GM21529 (cell line): ENCODE results near the gene NPHS1.
"Not testable (repeated sequence)": the region's sequence is repeated elsewhere in the genome, so short reads cannot be mapped to it uniquely, and the experiment has no call there.

Source experiments
- ATAC-seq: cut with Tn5 transposase; IDR thresholded peaks from one replicate; pipeline ENCODE4 v1.9.1; 2021; ENCODE audit not compliant: unreplicated experiment

The NPHS1 gene

DNA sequence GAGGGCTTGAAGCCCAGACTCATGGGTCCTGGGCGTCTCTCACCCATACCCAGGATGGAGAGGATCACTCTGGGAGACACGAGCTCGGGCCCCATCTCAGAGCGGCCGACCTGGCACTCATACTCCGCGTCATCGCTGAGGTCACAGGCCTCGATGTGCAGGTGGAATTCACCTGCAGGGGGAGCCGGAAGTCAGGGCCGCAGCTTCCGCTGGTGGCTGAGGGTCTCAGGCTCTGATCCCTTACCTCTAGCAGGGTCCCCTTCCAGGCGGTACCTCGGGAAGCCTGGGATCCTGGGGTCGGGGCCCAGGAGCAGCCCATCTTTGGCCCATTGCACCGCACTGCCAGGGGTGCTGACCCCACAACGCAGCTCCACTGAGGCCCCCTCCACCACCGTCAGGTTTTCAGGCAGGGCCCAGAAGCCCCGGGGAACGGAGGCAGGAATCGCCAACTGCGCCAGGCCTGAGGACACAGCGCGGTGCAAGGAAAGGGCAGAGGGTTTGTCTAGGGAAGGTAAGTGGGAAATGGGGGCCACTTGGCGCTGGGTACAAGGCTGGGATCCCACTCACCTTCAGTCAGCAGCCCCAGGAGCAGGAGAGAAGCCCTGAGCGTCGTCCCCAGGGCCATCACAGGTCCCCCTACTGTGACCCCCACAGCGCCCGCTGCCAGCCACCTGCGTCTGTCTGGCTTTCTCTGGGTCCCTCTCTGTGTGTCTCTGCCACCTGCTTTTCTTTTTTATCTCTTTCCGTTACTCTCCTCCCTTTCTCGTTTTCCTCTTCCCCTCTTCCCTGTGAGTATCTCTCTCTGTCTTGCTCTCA is 883 bp downstream of the NPHS1 start:
- no peak for ATAC-seq

DNA sequence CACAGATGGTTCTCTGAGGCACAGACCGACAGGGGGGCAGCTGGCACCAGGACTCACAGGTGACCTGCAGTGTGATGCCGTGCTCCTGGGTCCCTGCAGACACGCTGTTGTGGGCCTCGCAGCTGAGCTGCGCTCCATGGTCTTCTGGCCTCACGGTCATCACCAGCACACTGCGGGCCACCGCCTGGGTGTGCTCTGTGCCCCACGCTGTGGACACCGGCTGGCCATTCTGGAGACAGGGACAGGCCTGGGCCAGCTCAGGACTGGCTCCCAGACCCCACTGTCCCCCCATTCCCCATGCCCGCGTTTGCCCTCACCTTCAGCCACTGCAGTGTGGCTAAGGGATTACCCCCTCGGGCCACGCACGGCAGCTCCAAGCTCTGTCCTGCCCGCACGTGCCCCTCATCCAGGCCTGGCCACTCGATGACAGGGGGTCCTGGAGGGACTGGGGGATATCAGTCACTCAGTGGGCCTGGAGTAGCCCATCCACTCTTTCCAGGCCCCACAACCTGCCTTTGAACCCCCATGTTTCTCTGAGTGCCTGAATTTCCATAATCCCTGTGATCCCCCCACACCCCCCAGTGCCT is 3.3 kb downstream of the NPHS1 start:
- no peak for ATAC-seq

DNA sequence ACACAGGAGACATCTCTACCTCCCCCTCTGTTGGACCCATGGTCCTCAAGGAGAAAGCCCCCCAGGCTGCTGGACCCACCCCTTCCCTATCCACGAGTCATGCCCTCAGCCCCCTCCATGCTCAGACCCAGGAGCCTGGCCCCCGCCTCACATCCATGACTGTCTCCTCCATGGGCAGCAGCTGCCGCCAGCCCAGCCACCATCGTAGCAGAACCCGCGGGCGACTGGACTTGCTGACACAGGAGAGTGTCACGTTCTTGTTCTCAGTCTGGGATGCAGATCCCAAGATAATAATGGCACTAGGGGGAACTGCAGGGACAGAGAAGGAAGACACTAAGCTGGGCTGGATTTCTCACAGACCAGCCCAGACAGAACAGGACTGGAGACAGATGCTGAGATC is 3.8 kb downstream of the NPHS1 start:
- ATAC-seq: no peak

DNA sequence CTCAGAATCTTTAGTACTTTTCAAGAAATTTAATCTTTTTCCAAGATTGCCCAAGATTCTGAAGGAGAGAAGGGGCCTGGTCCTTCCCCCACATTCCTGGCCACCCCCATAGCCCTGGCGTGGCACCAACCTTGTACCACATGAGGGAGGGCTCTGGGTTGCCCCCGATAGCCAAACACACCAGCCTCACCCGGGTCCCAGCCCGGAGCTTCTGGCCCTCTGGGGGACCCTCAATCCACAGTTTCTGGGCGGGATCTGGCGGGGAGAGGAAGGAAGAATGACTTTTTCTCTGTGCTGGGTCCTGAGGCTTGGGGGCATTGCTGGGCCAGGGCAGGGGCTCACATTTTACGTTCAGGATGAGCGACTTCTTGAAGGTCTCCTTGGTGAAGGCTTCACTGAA is 4.4 kb downstream of the NPHS1 start:
- no peak for ATAC-seq

DNA sequence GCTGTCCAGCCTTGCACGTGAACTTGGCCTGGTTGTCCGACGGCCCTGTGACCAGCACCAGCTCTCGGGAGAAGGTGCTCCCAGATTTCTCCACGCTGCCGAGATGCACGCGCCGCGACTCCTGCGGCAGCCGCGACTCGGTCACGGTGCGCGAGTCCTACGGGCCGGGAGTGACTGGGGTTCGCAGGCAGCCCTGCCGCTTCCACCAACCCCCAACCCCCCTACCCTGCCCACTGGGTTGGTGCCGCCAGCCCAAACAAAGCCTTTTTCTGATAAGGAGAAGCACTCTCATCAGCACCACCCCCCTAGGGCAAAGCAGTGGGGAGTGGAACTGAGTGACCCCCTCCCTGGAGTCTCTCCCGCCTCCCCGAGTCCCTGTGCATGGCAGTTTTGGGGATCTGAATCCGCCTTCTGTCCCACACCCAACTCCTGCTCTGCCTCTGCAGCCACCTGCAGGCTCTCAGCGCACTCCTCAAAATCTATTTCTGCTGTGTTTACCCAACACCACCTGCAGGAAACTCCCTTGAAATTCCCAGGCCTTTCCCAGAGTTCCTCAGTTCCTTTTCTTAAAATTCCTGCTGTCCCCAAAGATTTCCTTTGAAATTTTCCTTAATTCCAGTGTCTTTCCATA is 6.2 kb downstream of the NPHS1 start:
- ATAC-seq: no peak

DNA sequence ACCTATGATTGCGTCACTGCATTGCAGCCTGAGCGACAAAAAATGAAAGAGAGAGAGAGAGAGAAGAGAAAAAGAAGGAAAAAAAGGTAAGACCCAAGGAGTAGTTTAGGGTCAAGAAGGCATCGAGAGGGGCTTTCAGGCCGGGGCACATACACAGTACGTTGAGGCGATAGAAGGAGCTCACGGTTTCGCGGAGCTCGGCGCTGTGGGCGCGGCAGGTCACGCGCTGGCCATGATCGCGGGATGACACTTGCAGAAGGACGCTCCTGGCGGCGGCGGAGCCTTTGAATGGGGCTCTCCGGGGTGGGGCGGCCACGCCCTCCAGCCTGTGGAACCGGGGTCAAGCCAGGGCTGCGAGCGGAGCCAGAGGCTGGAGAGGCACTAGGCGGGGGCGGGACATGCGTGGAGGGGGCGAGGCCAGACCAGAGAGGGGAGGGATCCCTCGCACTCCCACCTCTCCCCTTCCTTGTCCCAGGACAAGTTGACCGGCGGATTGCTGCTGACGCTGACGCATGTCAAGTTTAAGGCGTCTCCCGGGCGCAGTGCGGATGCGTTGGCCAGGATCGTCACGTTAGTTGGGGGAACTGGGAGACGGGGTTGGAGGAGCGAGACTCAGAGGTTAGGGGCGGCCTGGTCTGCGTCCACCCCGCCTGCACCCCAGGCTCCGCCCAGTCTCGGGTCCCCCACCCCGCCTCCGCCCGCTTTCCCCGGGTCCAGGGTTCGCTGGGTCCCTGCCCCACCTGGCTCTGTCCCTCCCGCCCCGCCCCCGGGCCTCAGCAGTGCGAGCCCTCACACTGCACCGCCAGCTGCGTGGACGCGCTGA is 6.9 kb downstream of the NPHS1 start:
- ATAC-seq: no peak

DNA sequence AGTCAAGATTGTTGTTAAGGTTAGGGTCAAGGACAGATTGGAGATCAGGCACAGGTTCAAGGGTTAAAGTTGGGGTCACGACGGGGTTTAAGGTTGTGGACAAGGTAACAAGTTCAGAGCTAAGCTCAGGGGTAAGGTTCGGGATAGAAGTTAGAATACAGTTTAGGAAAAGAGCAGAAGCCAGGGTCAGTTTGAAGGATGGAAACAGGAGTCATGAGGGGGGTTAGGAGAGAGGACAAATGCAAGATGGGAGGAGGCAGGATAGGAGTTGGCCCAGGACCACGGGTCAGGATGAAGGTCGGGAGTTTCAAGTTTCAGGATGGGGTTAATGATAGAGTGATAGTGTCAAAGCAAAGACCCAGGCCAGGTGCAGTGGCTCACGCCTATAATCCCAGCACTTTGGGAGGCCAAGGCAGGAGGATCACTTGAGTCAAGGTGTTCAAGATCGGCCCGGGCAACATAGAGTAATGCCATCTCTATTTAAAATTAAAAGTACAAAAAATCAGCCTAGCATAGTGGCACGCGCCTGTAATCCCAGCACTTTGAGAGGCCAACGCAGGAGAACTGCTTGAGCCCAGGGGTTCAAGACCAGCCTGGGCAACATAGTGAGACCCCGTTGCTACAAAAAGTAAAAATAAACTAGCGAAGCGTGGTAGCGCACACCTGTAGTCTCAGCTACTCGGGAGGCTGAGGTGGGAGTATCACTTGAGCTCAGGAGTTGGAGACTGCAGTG is 7.7 kb downstream of the NPHS1 start:
- no peak for ATAC-seq

DNA sequence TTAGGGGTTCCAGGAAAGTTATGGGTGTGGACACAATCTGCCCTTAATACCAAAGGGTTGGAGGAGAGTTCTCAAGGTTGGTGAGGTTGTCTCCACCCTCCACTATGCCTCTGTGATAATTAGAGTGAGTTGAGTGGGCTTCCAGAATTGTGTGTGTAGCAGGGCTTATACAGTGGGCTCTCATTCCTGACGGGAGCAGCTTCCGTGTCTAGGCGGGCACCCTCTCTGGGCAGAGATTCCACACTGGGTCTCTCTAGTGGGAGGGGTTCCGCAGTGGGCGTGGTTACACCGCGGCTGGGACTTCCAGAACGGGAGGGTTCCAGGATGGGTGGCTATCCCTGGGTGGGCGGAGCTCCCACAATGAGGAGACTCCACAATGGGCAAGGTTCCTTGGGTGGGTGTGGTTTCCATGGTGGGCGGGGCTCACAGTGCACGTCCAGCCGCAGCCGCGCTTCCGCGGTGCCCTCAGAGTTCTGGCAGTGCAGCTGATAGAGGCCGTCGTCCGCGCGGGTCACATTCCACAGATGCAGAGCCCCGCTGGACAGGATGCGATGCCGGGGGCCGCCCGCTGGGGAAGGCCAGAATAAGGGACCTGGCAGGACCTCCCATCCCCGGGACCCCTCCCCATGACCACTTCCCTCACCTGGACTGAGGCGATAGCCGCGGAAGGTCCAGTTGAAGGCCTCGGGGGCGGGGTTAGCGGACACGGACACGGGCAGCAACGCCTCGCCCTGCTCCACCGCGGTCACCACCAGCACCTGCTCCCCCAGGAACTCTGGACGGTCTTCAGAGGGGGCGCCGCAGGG is 8.4 kb downstream of the NPHS1 start:
- no peak for ATAC-seq

DNA sequence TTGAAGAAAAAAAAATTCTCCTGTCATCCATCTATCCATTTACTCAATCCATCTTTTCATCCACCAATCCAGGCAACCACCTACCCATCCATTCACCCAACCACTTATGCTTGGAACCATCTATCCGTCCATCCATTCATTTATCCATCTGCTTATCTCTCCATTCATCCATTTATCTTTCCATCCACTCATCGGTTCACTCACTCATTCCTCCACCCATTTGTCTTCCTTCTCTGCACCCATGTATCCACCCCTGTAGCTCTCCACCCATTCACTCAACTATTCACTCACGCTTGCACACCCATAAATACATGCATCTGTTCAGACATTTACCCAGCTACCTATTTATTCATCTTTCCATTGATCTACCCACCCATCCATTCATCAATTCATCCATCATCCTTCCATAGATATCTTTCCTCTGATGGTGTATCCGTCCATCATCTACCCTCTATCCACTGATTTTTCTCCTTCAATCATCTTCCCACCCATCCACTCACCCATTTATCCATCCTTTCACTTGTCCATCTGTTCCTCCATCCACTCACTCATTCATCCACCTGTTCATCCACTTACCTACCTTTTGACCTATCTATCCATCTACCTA is 9.5 kb downstream of the NPHS1 start:
- no peak for ATAC-seq

DNA sequence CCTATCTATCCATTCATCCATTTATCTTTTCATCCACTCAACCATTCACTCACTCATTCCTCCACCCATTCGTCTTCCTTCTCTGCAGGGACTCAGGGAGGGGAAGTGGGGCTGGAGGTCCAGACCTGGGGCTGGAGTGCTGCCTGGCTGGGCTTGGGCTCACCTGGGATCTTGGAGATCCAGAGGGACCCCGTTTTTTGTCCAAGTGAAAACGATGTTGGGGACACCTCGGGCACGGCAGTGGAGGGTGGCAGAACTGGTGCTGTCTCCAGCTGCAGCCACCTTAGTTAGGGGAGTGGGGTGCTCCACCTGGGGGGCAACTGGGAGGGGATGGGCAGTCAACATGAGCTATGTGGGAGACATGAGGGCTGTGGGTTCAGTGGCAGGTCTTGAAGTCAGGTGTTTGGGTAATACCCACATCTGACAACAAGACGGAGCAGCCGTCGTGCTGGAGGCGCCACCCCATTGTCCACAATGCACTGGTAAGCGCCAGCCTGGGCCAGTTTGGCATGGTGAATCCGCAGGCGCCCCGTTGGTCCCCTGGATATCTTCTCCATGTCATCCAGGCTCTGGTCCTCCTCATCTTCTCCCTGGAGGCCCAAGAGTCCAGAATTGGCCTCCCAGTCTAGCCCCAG is 10.2 kb downstream of the NPHS1 start:
- ATAC-seq: no peak

DNA sequence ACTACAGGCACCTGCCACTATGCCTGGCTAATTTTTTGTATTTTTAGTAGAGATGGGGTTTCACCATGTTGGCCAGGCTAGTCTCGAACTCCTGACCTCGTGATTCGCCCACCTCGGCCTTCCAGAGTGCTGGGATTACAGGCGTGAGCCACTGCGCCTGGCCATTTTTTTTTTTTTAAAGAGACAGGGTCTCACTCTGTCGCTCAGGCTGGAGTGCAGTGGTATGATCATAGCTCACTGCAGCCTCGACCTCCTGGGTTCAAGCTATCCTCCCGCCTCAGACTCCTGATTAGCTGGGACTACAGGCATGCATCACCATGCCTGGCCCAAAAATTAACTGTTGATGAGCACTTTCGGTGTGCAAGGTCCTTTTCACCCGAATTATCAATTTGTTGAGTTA is 16.2 kb downstream of the NPHS1 start:
- not testable (repeated sequence) for ATAC-seq

DNA sequence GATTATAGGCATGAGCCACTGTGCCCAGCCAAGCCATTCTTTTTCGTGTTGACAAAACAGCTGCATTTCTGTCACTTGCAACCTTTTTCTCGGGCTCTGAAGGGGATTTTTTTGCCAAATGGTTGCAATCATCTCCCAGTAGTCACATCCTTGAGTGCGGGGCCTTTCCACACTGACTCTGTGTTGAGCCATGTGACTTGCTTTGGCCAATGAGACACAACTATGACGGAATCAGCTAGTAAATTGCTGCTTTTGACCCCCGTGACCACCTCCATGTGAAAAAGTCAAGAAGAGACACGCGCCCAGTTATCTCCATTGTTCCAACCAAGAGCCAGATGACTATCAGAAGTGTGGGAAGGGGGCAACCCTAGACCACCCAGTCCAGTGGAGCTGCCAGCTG is 18.3 kb downstream of the NPHS1 start:
- no peak for ATAC-seq

DNA sequence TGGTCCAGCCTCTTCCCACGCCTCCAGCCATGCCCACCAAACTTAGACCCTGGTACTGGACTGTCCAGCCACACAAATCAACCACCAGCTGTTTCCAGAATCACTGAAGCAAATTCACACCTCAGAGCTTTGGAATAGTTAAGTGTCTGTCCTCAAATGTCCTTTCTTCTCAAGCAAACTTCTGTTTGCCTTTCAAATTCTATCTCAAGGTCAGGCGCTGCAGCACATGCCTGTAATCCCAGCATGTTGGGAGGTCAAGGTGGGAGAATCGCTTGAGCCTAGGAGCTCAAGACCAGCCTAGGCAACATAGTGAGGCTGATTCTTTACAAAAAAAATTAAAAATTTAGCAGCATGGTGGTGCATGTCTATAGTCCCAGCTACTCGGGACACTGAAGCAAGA is 20.2 kb downstream of the NPHS1 start:
- no peak for ATAC-seq

DNA sequence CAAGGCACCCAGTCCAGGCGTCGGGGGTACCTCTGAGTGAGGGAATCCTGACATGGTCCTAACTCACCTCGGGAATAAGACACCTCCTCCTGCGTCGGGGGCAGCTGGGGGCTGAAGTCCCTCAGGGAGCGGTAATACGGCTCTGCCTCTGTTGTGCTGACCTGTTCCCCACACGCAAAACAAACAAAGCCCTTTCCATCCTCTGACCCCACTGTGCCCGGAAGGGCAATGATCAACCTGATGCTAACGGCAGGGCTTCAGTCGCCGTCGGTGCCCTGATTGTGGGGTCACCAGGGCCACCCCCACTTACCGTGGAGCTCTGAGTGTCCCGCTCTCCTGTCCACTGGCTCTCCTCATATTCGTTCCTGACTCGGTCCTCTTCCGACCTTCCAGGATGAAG is 21.3 kb downstream of the NPHS1 start:
- ATAC-seq: no peak

DNA sequence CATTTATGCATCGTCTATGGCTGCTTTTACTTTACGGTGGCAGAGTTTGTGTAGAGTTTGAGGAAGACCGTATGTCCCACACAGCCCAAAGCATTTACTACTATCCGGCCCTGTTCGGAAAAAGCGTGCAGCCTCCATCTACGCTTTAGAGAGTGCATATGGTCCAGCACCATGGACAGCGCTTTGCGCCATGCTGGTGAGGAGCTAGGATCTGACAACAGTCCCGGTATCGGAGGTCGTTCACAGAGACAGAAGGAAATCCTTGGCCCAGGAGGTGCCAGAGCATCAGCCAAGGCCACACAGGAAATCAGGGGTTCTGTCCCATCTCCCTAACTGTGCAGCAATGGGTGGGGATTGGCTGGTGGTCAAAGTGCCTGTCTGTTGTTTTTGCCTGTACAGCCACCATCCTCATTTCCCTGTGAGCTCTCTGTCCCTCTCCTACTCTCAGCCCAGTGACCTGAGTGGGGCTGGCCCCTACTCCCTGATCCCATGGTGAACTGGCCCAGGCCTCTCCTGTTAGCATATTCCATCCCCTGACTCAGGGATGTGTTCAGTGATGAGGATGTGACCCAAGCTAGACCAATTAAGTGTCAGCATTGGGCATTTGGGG is 23.5 kb downstream of the NPHS1 start:
- no peak for ATAC-seq

DNA sequence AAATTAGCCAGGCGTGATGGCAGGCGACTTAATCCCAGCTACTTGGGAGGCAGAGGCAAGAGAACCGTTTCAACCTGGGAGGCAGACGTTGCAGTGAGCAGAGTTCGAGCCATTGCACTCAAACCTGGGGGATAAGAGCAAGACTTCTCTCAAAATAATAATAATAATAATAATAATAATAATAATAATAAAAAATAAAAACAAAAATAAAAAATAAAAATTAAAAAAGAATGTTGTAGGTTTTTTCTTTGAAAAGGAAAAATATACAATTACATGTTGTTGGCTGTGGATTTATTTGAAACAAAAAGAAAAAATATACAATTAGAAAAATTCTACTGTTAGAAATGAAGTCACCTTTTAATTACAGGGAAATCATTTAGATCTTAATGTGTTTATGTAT is 28.2 kb downstream of the NPHS1 start:
- ATAC-seq: no peak

DNA sequence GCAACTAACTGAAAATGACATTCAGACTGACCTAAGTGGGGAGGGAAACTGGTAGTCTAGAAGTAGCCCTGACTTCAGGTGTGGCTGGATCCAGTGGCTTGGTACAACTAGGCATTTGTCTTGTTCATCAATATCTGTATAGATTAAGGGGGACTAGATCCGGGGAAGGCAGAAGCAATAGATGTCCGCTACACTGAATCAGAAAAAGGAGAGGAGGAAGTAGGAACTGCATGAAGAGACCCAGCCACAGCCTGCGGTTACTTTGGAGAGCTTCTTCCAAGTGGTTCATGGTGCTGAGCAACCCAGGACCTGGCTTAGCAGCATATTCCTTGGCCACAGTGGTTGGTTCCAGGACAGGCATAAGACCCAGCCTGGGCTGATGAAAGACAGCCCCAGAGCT is 29.7 kb downstream of the NPHS1 start:
- ATAC-seq: no peak

DNA sequence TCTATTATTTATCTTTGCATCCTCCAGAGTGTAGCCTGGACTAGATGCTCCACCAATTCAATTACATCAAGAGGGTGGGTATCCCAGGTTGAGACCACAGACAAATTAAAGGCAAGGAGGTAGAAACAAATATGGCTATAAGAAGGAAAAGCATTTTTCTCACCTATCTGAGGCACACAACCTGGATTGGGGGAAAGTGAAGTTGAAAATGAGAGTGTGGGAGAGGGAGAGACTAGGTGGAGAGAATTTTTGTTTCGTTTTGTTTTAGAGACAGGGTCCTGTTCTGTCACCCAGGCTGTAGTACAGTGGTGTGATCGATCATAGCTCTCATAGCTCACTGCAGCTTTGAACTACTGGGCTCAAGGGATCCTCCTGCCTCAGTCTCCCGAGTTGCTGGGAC is 33.9 kb downstream of the NPHS1 start:
- ATAC-seq: no peak

DNA sequence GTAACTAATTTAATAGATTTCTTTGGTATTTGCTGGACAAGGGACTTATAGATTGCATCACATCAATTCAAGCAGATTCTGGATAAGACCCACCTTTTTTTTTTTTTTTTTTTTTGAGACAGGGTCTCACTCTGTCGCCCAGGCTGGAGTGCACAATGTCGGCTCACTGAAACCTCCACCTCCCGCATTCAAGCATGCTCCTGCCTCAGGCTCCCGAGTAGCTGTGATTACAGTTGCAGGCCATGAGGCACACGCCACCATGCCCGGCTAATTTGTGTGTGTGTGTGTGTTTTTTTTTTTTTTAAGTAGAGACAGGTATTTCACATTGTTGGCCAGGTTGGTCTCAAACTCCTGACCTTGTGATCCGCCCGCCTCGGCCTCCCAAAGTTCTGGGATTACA is 35.5 kb downstream of the NPHS1 start:
- no peak for ATAC-seq
